Naive thymus-derived CD8-positive, alpha-beta T cell (primary cell): ENCODE results near the gene CAVIN2. TPM values are rescaled to one million over a fixed set of nuclear protein-coding genes. Genes with fewer than 3 reads are reported as not detected.
"Not testable (repeated sequence)": the region's sequence is repeated elsewhere in the genome, so short reads cannot be mapped to it uniquely, and the experiment has no call there.

Experiments
- ATAC-seq, 2 donors: fragments of 150-1000 bp; cut with Tn5 transposase in 1 of 2; sonication (Bioruptor Pico), chemical (Tn5 transposase) in 1 of 2; 1 replicate in 1 of 2; 2 replicates in 1 of 2; pipeline ENCODE4 v1.10.0; 2021; ENCODE audit warnings: mild to moderate bottlenecking in 2 of 2, moderate library complexity in 2 of 2
- POLR2A ChIA-PET: fragments of 350-600 bp; sonication (Branson Sonifier 250); formaldehyde crosslinking; loops from one replicate; lab custom pipeline; 2021; ENCODE audit warnings: antibody characterized with exemption; lab: Charles Lee
- DNase-seq, 10 donors: peaks; one replicate each; pipeline versions ENCODE4 v3.0.0 to v3.0.0-alpha.2; 2020 to 2022
- H3K27ac Mint-ChIP-seq, 10 donors: one replicate each; pipeline ENCODE4 v1.8.0; 2020 to 2022; ENCODE audit warnings: mild to moderate bottlenecking in 10 of 10, mixed read lengths in 10 of 10, moderate library complexity in 4 of 10, inconsistent platforms in 1 of 10
- H3K27me3 Mint-ChIP-seq, 5 donors: one replicate each; pipeline ENCODE4 v1.8.0; 2021 to 2022; ENCODE audit warnings: mixed read lengths in 5 of 5
- H3K36me3 Mint-ChIP-seq, 3 donors: one replicate each; pipeline ENCODE4 v1.8.0; 2020 to 2022; ENCODE audit warnings: mixed read lengths in 3 of 3, mild to moderate bottlenecking in 2 of 3, inconsistent platforms in 1 of 3
- H3K4me1 Mint-ChIP-seq, 4 donors: one replicate each; pipeline ENCODE4 v1.8.0; 2021 to 2022; ENCODE audit warnings: mixed read lengths in 4 of 4
- H3K4me3 Mint-ChIP-seq, 10 donors: one replicate each; pipeline ENCODE4 v1.8.0; 2020 to 2022; ENCODE audit warnings: mild to moderate bottlenecking in 10 of 10, mixed read lengths in 10 of 10, moderate library complexity in 6 of 10, inconsistent platforms in 1 of 10
- H3K9me3 Mint-ChIP-seq, 9 donors: one replicate each; pipeline ENCODE4 v1.8.0; 2020 to 2022; ENCODE audit warnings: mixed read lengths in 9 of 9, mild to moderate bottlenecking in 3 of 9, inconsistent platforms in 1 of 9, moderate library complexity in 1 of 9
- polyA plus RNA-seq, 3 donors: library from polyadenylated mRNA; unstranded; fragments of 300-500 nt; fragmentation: Illumina TruSeq; gene quantifications; one replicate each; pipeline ENCODE4 v1.2.3, GENCODE V29; 2021
- total RNA-seq, 8 experiments: library from RNA in 2 of 8; stranded (reverse) in 2 of 8; gene quantifications; one replicate each; pipeline ENCODE4 v1.2.3 and lab custom pipeline; 2021 to 2026

Gene CAVIN2
- total and polyA plus RNA-seq, 5 experiments from 2014 or later = not detected

DNA sequence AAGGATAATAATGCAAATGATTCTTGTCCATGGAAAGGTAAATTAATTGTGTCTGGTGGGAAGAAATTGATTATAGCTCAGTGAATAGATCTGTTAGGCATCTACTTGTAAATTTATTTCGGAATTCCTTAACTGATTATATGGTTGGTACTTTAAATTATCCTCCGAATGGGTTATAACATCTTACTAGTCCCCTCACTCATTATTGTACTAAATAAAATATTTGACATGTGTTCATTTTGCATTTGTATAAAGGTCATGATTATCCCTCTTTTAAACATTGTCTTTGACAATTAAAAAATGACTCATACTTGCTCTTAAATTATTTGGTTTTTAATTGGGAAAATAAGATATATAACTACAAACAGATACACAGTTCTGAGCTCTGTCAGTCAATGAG, 47.4 kb downstream of the CAVIN2 start:
- peaks cover 3 to 14% (median 6%) of the 10 kb centered on the region in 5 donors for H3K27me3 Mint-ChIP-seq
- ATAC-seq = no peak
- H3K4me3 Mint-ChIP-seq = no peak overlapping the region
- H3K4me1 Mint-ChIP-seq = no peaks in the 10 kb centered on the region
- POLR2A ChIA-PET = no interaction called here
- no peaks in the 10 kb centered on the region for H3K36me3 Mint-ChIP-seq
- no peak overlapping the region for H3K27ac Mint-ChIP-seq
- no peaks in the 10 kb centered on the region for H3K9me3 Mint-ChIP-seq
- no peak for DNase-seq

DNA sequence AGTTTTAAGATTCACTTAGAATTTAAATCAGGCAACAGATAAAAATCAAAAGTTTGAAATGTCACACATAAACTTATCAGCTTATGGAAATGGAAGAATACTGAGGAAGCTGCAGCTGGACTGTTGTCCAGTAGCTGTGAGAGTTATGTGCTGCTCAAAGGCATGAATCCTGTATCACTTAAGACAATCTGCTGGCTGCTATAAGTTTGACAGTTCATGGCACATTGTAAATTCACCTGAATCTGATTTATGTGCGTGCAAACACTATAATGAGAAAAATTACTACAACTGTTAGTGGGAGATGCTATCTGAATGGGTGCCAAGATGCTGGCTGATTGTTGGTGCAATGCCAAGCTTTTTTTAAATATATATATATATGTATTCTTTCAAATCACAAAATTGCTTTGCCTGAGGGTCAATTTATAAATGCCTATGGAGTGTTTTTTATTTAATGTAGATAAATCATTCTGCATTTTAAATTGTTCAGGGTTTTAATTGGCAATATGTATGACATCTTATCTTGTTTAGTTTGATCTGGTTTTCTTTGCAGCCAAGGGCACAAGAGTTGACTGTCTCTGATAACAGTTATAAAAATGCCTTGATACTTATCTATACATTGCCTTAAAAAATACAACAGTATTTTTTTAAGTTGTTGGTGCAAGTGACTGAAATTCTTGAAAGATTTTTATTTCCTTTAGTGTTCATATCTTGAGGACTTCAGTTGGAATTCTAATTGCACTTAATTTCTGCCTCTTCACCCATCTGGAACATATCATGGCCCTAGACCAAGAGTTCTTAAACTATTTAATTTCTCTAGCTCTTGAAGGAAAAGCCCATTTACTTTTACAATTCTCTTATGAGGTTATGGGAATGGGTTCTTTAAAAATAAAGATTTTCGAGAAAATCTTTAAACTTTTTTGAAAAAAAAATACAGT, 48.7 kb downstream of the CAVIN2 start:
- ATAC-seq = no peak
- Mint-ChIP-seq H3K4me1 (no peaks in the 10 kb centered on the region), H3K4me3 (no peak overlapping the region), H3K36me3 (no peaks in the 10 kb centered on the region), H3K27me3 (peaks cover 3 to 24% (median 13%) of the 10 kb centered on the region in 5 donors), H3K9me3 (no peaks in the 10 kb centered on the region), H3K27ac (no peak overlapping the region)
- POLR2A ChIA-PET = no interaction called here
- DNase-seq = no peak

GRCh38 chr2:191797500-191797899, 49.4 kb downstream of the CAVIN2 start:
- Mint-ChIP-seq H3K27me3 (peaks cover 5 to 30% (median 13%) of the 10 kb centered on the region in 5 donors), H3K4me1 (no peaks in the 10 kb centered on the region), H3K9me3 (no peaks in the 10 kb centered on the region), H3K27ac (no peak overlapping the region), H3K4me3 (no peak overlapping the region), H3K36me3 (no peaks in the 10 kb centered on the region)
- ATAC-seq (no peak), DNase-seq (no peak)
- POLR2A ChIA-PET = no interaction called here

- Mint-ChIP-seq H3K27me3 (peaks cover 5 to 30% (median 14%) of the 10 kb centered on the region in 5 donors), H3K4me3 (no peak overlapping the region), H3K9me3 (no peaks in the 10 kb centered on the region), H3K36me3 (no peaks in the 10 kb centered on the region), H3K27ac (no peak overlapping the region), H3K4me1 (no peaks in the 10 kb centered on the region)
- no peak for ATAC-seq
- POLR2A ChIA-PET = no interaction called here
- DNase-seq = no peak
These were observed 51.2 kb downstream of the CAVIN2 start for GRCh38 chr2:191795715-191796114.

- DNase-seq (no peak), ATAC-seq (no peak)
- Mint-ChIP-seq H3K27ac (no peak overlapping the region), H3K36me3 (no peaks in the 10 kb centered on the region), H3K9me3 (no peaks in the 10 kb centered on the region), H3K27me3 (peaks cover 11 to 44% (median 22%) of the 10 kb centered on the region in 5 donors), H3K4me3 (no peak overlapping the region), H3K4me1 (peaks cover 0 to 2% (median 0%) of the 10 kb centered on the region in 4 donors)
- POLR2A ChIA-PET = no interaction called here
These were observed 54.8 kb downstream of the CAVIN2 start for GRCh38 chr2:191791953-191792560.

GRCh38 chr2:191790737-191791136, 56.2 kb downstream of the CAVIN2 start:
- Mint-ChIP-seq H3K4me1 (peaks cover 0 to 6% (median 0%) of the 10 kb centered on the region in 4 donors), H3K4me3 (no peak overlapping the region), H3K27ac (no peak overlapping the region), H3K36me3 (no peaks in the 10 kb centered on the region), H3K27me3 (peaks cover 8 to 36% (median 22%) of the 10 kb centered on the region in 5 donors), H3K9me3 (no peaks in the 10 kb centered on the region)
- POLR2A ChIA-PET = no interaction called here
- no peak for DNase-seq
- ATAC-seq = no peak

DNA sequence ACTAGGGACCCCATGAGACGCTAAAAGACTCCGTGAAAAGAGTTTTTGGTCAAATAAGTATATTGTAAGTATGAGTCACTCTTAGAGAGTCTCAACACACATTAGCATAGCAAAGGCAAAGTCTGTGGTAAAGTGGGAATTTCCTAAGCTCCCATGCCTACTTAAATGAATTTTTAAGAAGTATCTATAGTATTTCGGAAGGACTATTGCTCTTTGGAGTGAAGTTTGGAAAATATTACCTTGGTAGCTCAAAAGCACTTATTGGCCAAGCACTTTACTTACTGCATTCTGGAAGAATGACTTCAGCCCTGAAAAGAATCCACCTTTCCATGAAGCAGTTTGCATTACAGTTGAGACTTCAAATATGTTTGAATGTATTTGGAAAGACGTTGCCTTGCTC, 57.1 kb downstream of the CAVIN2 start:
- ATAC-seq (no peak), DNase-seq (no peak)
- H3K4me3 Mint-ChIP-seq = no peak overlapping the region
- no peaks in the 10 kb centered on the region for H3K36me3 Mint-ChIP-seq
- H3K4me1 Mint-ChIP-seq = peaks cover 0 to 6% (median 0%) of the 10 kb centered on the region in 4 donors
- POLR2A ChIA-PET = no interaction called here
- peaks cover 8 to 34% (median 19%) of the 10 kb centered on the region in 5 donors for H3K27me3 Mint-ChIP-seq
- no peaks in the 10 kb centered on the region for H3K9me3 Mint-ChIP-seq
- H3K27ac Mint-ChIP-seq = no peak overlapping the region

DNA sequence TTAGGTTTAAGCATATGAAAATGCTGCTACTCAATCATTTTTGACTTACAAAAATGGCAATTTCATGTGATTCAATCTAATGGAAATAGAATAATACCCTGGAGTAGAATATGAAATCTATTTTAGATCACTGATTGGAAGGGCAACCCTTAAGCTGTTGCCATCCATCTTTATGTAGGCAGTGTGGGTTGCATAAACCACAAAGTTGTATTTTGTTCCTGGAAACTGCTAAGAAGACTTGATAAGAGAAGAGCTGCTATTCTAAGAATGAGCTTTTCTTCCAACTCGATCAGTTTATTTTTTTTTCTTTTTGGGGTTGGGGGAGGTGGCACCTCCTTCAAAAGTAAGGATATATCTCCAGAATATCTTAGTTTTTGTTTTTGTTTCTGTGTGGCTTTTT, 60.2 kb downstream of the CAVIN2 start:
- no peak overlapping the region for H3K27ac Mint-ChIP-seq
- H3K4me1 Mint-ChIP-seq = peaks cover 0 to 6% (median 0%) of the 10 kb centered on the region in 4 donors
- H3K4me3 Mint-ChIP-seq = no peak overlapping the region
- H3K27me3 Mint-ChIP-seq = peaks cover 6 to 20% (median 10%) of the 10 kb centered on the region in 5 donors
- ATAC-seq (no peak), DNase-seq (no peak)
- H3K36me3 Mint-ChIP-seq = no peaks in the 10 kb centered on the region
- POLR2A ChIA-PET = no interaction called here
- H3K9me3 Mint-ChIP-seq = no peaks in the 10 kb centered on the region

GRCh38 chr2:191785651-191786050, 61.2 kb downstream of the CAVIN2 start:
- H3K4me1 Mint-ChIP-seq, H3K4me3 Mint-ChIP-seq, H3K36me3 Mint-ChIP-seq, DNase-seq, ATAC-seq, H3K9me3 Mint-ChIP-seq, H3K27ac Mint-ChIP-seq, POLR2A ChIA-PET: not testable (repeated sequence)
- peaks cover 5 to 20% (median 6%) of the 10 kb centered on the region in 5 donors for H3K27me3 Mint-ChIP-seq

Other genes with a start within 250 kb of the CAVIN2 start
- gene NABP1, start 169.0 kb downstream of the CAVIN2 start, total RNA-seq = 10 to 100 TPM; 38.0 to 38.8 TPM
- 1 to 10 TPM; 3.5 to 4.7 (median 4.0) TPM for gene NABP1, start 169.0 kb downstream of the CAVIN2 start, polyA plus RNA-seq